MM.1S (cell line): ENCODE measurements around the gene DCDC2.

Source experiments
- DNase-seq: peaks from one replicate; pipeline ENCODE4 v3.0.0-alpha.2; 2015
- H2AFZ ChIP-seq: fragments of 300-600 bp; sonication (generic); 2 replicates; pipeline ENCODE4 v1.6.0; 2016; ENCODE audit warnings: antibody characterized with exemption, low read length
- H3F3A ChIP-seq: fragments of 300-600 bp; sonication (generic); 2 replicates; pipeline ENCODE4 v1.6.1; 2016; ENCODE audit warnings: mild to moderate bottlenecking, antibody characterized with exemption, low read length, moderate library complexity, mixed read lengths; ENCODE audit not compliant: insufficient read depth
- H3K27ac ChIP-seq: fragments of 300-600 bp; sonication (generic); 2 replicates; pipeline ENCODE4 v1.5.1; 2016; ENCODE audit warnings: mild to moderate bottlenecking, low read length
- H3K27me3 ChIP-seq: fragments of 300-600 bp; sonication (generic); replicated peaks from 2 replicates; pipeline ENCODE4 v1.6.0; 2016; ENCODE audit warnings: low read length; ENCODE audit not compliant: insufficient read depth
- H3K36me3 ChIP-seq: fragments of 300-600 bp; sonication (generic); replicated peaks from 2 replicates; pipeline ENCODE4 v1.6.1; 2016; ENCODE audit warnings: mild to moderate bottlenecking, low read length, mixed read lengths; ENCODE audit not compliant: insufficient read depth
- H3K4me1 ChIP-seq: fragments of 300-600 bp; sonication (generic); 2 replicates; pipeline ENCODE4 v1.6.1; 2016; ENCODE audit warnings: low read length, mixed read lengths
- H3K4me2 ChIP-seq: fragments of 300-600 bp; sonication (generic); 2 replicates; pipeline ENCODE4 v1.6.0; 2016; ENCODE audit warnings: low read depth, low read length
- H3K4me3 ChIP-seq: fragments of 300-600 bp; sonication (generic); 2 replicates; pipeline ENCODE4 v1.5.1; 2016; ENCODE audit warnings: low read length, mixed read lengths
- H3K79me2 ChIP-seq: fragments of 300-600 bp; sonication (generic); 2 replicates; pipeline ENCODE4 v1.6.1; 2016; ENCODE audit warnings: mixed run types, low read length, mixed read lengths
- H3K9ac ChIP-seq: fragments of 300-600 bp; sonication (generic); 2 replicates; pipeline ENCODE4 v1.6.1; 2016; ENCODE audit warnings: low read length, mixed read lengths
- H3K9me2 ChIP-seq: fragments of 300-600 bp; sonication (generic); replicated peaks from 2 replicates; pipeline ENCODE4 v1.6.1; 2016; ENCODE audit warnings: mild to moderate bottlenecking, low read length, mixed read lengths; ENCODE audit not compliant: insufficient read depth
- H3K9me3 ChIP-seq: fragments of 300-600 bp; sonication (generic); replicated peaks from 2 replicates; pipeline ENCODE4 v1.6.1; 2016; ENCODE audit warnings: mild to moderate bottlenecking, low read length, mixed read lengths; ENCODE audit not compliant: insufficient read depth
- H4K20me1 ChIP-seq: fragments of 300-600 bp; sonication (generic); 2 replicates; pipeline ENCODE4 v1.6.1; 2016; ENCODE audit warnings: mild to moderate bottlenecking, low read length, moderate library complexity, mixed read lengths; ENCODE audit not compliant: insufficient read depth
- CTCF ChIP-seq: fragments of 300-600 bp; sonication (generic); IDR thresholded peaks from 2 replicates; pipeline ENCODE4 v1.5.1; 2016; ENCODE audit warnings: antibody characterized with exemption, low read length, mixed read lengths
- EZH2 ChIP-seq: fragments of 300-600 bp; sonication (generic); optimal IDR thresholded peaks from 2 replicates; pipeline ENCODE3; 2017; ENCODE audit warnings: low read depth, mild to moderate bottlenecking, antibody characterized with exemption, low read length, mixed read lengths
- EZH2phosphoT487 ChIP-seq: fragments of 300-600 bp; sonication (generic); IDR thresholded peaks from 2 replicates; pipeline ENCODE4 v1.6.1; 2018; ENCODE audit warnings: antibody characterized with exemption, low read length

The DCDC2 gene

GRCh38 chr6:24187965-24188577 lies 169.8 kb downstream of the DCDC2 start:
- no peaks in the 10 kb centered on the region for H3K9me2 ChIP-seq
- no peak overlapping the region for H3K4me2 ChIP-seq
- no peak overlapping the region for H3K4me3 ChIP-seq
- H3K27ac ChIP-seq = no peak overlapping the region
- H3F3A ChIP-seq = no peaks in the 10 kb centered on the region
- no peak for DNase-seq
- H4K20me1 ChIP-seq = no peaks in the 10 kb centered on the region
- no peaks in the 10 kb centered on the region for H3K27me3 ChIP-seq
- TF ChIP-seq EZH2 (no peak), CTCF (no peak), EZH2phosphoT487 (no peak)
- no peaks in the 10 kb centered on the region for H3K36me3 ChIP-seq
- H3K4me1 ChIP-seq = no peaks in the 10 kb centered on the region
- no peak overlapping the region for H2AFZ ChIP-seq
- H3K9ac ChIP-seq = no peak overlapping the region
- H3K79me2 ChIP-seq = no peaks in the 10 kb centered on the region
- H3K9me3 ChIP-seq = no peaks in the 10 kb centered on the region

- H3K27ac ChIP-seq = no peak overlapping the region
- H3K9ac ChIP-seq = no peak overlapping the region
- H2AFZ ChIP-seq = no peak overlapping the region
- H3K4me3 ChIP-seq = no peak overlapping the region
- TF ChIP-seq CTCF (no peak), EZH2phosphoT487 (no peak), EZH2 (no peak)
- no peak for DNase-seq
- no peak overlapping the region for H3K4me2 ChIP-seq
- H3K9me3 ChIP-seq = no peaks in the 10 kb centered on the region
- H3K4me1 ChIP-seq = no peaks in the 10 kb centered on the region
- no peaks in the 10 kb centered on the region for H3K36me3 ChIP-seq
- no peaks in the 10 kb centered on the region for H3K27me3 ChIP-seq
- no peaks in the 10 kb centered on the region for H3K79me2 ChIP-seq
- H4K20me1 ChIP-seq = no peaks in the 10 kb centered on the region
- no peaks in the 10 kb centered on the region for H3F3A ChIP-seq
- H3K9me2 ChIP-seq = no peaks in the 10 kb centered on the region
Observed at GRCh38 chr6:24186349-24186748, 171.5 kb downstream of the DCDC2 start.

- Histone ChIP-seq H3K4me2 (no peak overlapping the region), H3K4me1 (no peaks in the 10 kb centered on the region), H3K9me3 (no peaks in the 10 kb centered on the region), H3K79me2 (no peaks in the 10 kb centered on the region), H4K20me1 (no peaks in the 10 kb centered on the region), H3F3A (no peaks in the 10 kb centered on the region), H3K36me3 (no peaks in the 10 kb centered on the region), H3K9me2 (no peaks in the 10 kb centered on the region), H2AFZ (no peak overlapping the region), H3K27me3 (no peaks in the 10 kb centered on the region), H3K9ac (no peak overlapping the region), H3K4me3 (no peak overlapping the region), H3K27ac (no peak overlapping the region)
- DNase-seq = no peak
- TF ChIP-seq CTCF (no peak), EZH2phosphoT487 (no peak), EZH2 (no peak)
Observed at GRCh38 chr6:24183584-24183983, 174.3 kb downstream of the DCDC2 start.
